HCT116 (cell line): ENCODE data around the gene PTPN12. TPM values are rescaled to one million over a fixed set of nuclear protein-coding genes. Genes with fewer than 3 reads are reported as not detected.

Experiments used
- ATAC-seq: fragments of 200-7000 bp; cut with Tn5 transposase; 2 replicates; pipeline ENCODE4 v1.9.1; 2020; ENCODE audit warnings: mild to moderate bottlenecking, moderate library complexity
- BruUV-seq: library from RNA; stranded (reverse); fragments of 400-500 nt; replicated peaks from 2 replicates; lab custom pipeline; 2021; lab: Mats Ljungman, UMichigan
- CTCF ChIA-PET: fragments of 300-600 bp; sonication (Branson Sonifier 250); formaldehyde crosslinking; loops from one replicate; lab custom pipeline; 2021; ENCODE audit warnings: antibody characterized with exemption; lab: Charles Lee
- POLR2A ChIA-PET: fragments of 300-600, 350-600 bp; sonication (Branson Sonifier 250); formaldehyde crosslinking; loops from one replicate; lab custom pipeline; 2021; ENCODE audit warnings: antibody characterized with exemption; lab: Charles Lee
- RAD21 ChIA-PET, 2 experiments: fragments of 300-600 bp; sonication (Branson Sonifier 250); formaldehyde crosslinking; loops; one replicate each; lab custom pipeline; 2023; ENCODE audit warnings: low total read pairs in 2 of 2; ENCODE audit not compliant: uncharacterized antibody in 2 of 2, unreplicated experiment in 2 of 2, low non-redundant PET in 1 of 2; lab: Charles Lee
- DNase-seq: peaks from one replicate; pipeline ENCODE4 v3.0.0-alpha.2; 2010; ENCODE audit warnings: low read depth, low spot score
- H2AFZ ChIP-seq: fragments of 200-600 bp; shearing (Covaris generic), sonication (generic); 2 replicates; pipeline ENCODE4 v1.6.1; 2017; ENCODE audit warnings: low read depth, mixed run types, mixed read lengths, antibody characterized with exemption, low read length; ENCODE audit not compliant: poor library complexity, severe bottlenecking
- H3K27ac ChIP-seq: 2 replicates; pipeline ENCODE4 v1.5.1; 2012; ENCODE audit warnings: low read depth, low read length
- H3K27me3 ChIP-seq: fragments of 200-600 bp; sonication (generic); 2 replicates; pipeline ENCODE4 v1.6.1; 2016; ENCODE audit warnings: mixed run types, low read length, mixed read lengths; ENCODE audit not compliant: insufficient read depth
- H3K36me3 ChIP-seq, 2 experiments: fragments of 200-500 bp in 1 of 2; fragments of 200-600 bp in 1 of 2; sonication (Bioruptor generic) in 1 of 2; sonication (generic) in 1 of 2; 2 replicates each; pipeline versions ENCODE4 v1.5.1 to v1.6.1; 2014 to 2016; ENCODE audit warnings: low read length in 2 of 2, inconsistent platforms in 1 of 2, mixed read lengths in 1 of 2, mixed run types in 1 of 2; ENCODE audit not compliant: insufficient read depth in 2 of 2, control insufficient read depth in 1 of 2
- H3K4me1 ChIP-seq, 2 experiments: fragments of 200-600 bp in 1 of 2; sonication (generic) in 1 of 2; 2 replicates each; pipeline versions ENCODE4 v1.5.1 to v1.6.1; 2012 to 2017; ENCODE audit warnings: low read length in 2 of 2, inconsistent platforms in 1 of 2, mild to moderate bottlenecking in 1 of 2, mixed read lengths in 1 of 2, mixed run types in 1 of 2, moderate library complexity in 1 of 2; ENCODE audit not compliant: insufficient read depth in 2 of 2, control insufficient read depth in 1 of 2
- H3K4me2 ChIP-seq: fragments of 200-600 bp; sonication (generic); 2 replicates; pipeline ENCODE4 v1.6.1; 2017; ENCODE audit warnings: mixed run types, low read length, mixed read lengths
- H3K4me3 ChIP-seq, 2 experiments: fragments of 200-600 bp in 1 of 2; sonication (generic) in 1 of 2; replicated peaks in 1 of 2; 2 replicates each; pipeline ENCODE4 v1.5.1; 2011 to 2016; ENCODE audit warnings: low read length in 2 of 2, control low read depth in 1 of 2, low read depth in 1 of 2, mild to moderate bottlenecking in 1 of 2, mixed read lengths in 1 of 2, mixed run types in 1 of 2
- H3K79me2 ChIP-seq: fragments of 200-600 bp; sonication (generic); 2 replicates; pipeline ENCODE4 v1.6.1; 2017; ENCODE audit warnings: mild to moderate bottlenecking, mixed run types, low read length, moderate library complexity, mixed read lengths; ENCODE audit not compliant: insufficient read depth
- H3K9ac ChIP-seq: fragments of 200-600 bp; sonication (generic); 2 replicates; pipeline ENCODE4 v1.6.1; 2016; ENCODE audit warnings: low read length, mixed read lengths
- H3K9me2 ChIP-seq: fragments of 200-600 bp; sonication (generic), shearing (Covaris generic); 2 replicates; pipeline ENCODE4 v1.6.1; 2017; ENCODE audit warnings: mixed run types, mild to moderate bottlenecking, moderate library complexity; ENCODE audit not compliant: insufficient read depth
- H3K9me3 ChIP-seq, 2 experiments: fragments of 200-500 bp in 1 of 2; fragments of 200-600 bp in 1 of 2; sonication (Bioruptor generic) in 1 of 2; sonication (generic) in 1 of 2; 2 replicates each; pipeline ENCODE4 v1.6.1; 2014 to 2017; ENCODE audit warnings: low read length in 2 of 2, mixed read lengths in 2 of 2, inconsistent platforms in 1 of 2, low read depth in 1 of 2, mild to moderate bottlenecking in 1 of 2, mixed run types in 1 of 2, moderate library complexity in 1 of 2; ENCODE audit not compliant: control insufficient read depth in 1 of 2, insufficient read depth in 1 of 2
- H4K20me1 ChIP-seq: fragments of 200-600 bp; sonication (generic), shearing (Covaris generic); 2 replicates; pipeline ENCODE4 v1.6.1; 2017; ENCODE audit warnings: mixed run types, mild to moderate bottlenecking, moderate library complexity; ENCODE audit not compliant: insufficient read depth
- CBX3 ChIP-seq: IDR thresholded peaks from 2 replicates; pipeline ENCODE4 v1.6.1; 2012; ENCODE audit warnings: low read depth
- CEBPB ChIP-seq: IDR thresholded peaks from 2 replicates; pipeline ENCODE4 v1.6.1; 2012; ENCODE audit warnings: low read depth
- EGR1 ChIP-seq: IDR thresholded peaks from 2 replicates; pipeline ENCODE4 v1.6.1; 2012; ENCODE audit warnings: low read depth
- EZH2phosphoT487 ChIP-seq: fragments of 200-600 bp; IDR thresholded peaks from 2 replicates; pipeline ENCODE4 v1.6.1; 2018; ENCODE audit warnings: antibody characterized with exemption, borderline replicate concordance
- MAX ChIP-seq: IDR thresholded peaks from 2 replicates; pipeline ENCODE4 v1.6.1; 2012
- POLR2A ChIP-seq: IDR thresholded peaks from 2 replicates; pipeline ENCODE4 v1.7.0; 2011; ENCODE audit warnings: borderline replicate concordance; ENCODE audit not compliant: insufficient read depth, insufficient read length; ENCODE audit errors: extremely low read depth
- RAD21 ChIP-seq: IDR thresholded peaks from 2 replicates; pipeline ENCODE4 v1.6.1; 2012; ENCODE audit warnings: low read depth, mild to moderate bottlenecking
- SIN3A ChIP-seq: IDR thresholded peaks from 2 replicates; pipeline ENCODE4 v1.6.1; 2012; ENCODE audit warnings: low read depth
- ZBTB33 ChIP-seq: IDR thresholded peaks from 2 replicates; pipeline ENCODE4 v1.6.1; 2011; ENCODE audit warnings: mild to moderate bottlenecking, low read length, moderate library complexity; ENCODE audit not compliant: insufficient replicate concordance; ENCODE audit errors: extremely low read depth
- intact Hi-C: fragments of 100-400 bp; cut with micrococcal nuclease; formaldehyde crosslinking; loops from 2 replicates; pipeline ENCODE4 v1.10.0; 2022
- total RNA-seq: library from RNA; stranded (reverse); gene quantifications from one replicate; pipeline ENCODE4 v1.2.1, GENCODE V29; 2021; ENCODE audit not compliant: unreplicated experiment
- TF ChIP-seq, protein P1 (sequence below): IDR thresholded peaks from 2 replicates; pipeline ENCODE4 v1.6.1; 2012; ENCODE audit warnings: low read depth

Gene PTPN12
- total RNA-seq, 1 experiment from 2014 or later, result 80.5 TPM

- RAD21 ChIA-PET, result no interaction called here
- H3K4me2 ChIP-seq, result no peak overlapping the region
- no peaks in the 10 kb centered on the region for H3K9me2 ChIP-seq
- ATAC-seq (no peak), DNase-seq (no peak)
- no peak overlapping the region for H3K27ac ChIP-seq
- H3K36me3 ChIP-seq, result peaks cover 0 to 2% of the 10 kb centered on the region in 2 experiments; a peak in 1 of 4 replicates
- intact Hi-C loops, result no loop called here
- POLR2A ChIA-PET, result no interaction called here
- H3K9me3 ChIP-seq, result no peaks in the 10 kb centered on the region
- no peaks in the 10 kb centered on the region for H3K4me1 ChIP-seq
- H3K9ac ChIP-seq, result no peak overlapping the region
- H3K4me3 ChIP-seq, result no peak overlapping the region
- BruUV-seq, result no TSS peak
- H3K27me3 ChIP-seq, result no peaks in the 10 kb centered on the region
- CTCF ChIA-PET, result no interaction called here
- no peaks in the 10 kb centered on the region for H4K20me1 ChIP-seq
- TF ChIP-seq, protein P1, sequence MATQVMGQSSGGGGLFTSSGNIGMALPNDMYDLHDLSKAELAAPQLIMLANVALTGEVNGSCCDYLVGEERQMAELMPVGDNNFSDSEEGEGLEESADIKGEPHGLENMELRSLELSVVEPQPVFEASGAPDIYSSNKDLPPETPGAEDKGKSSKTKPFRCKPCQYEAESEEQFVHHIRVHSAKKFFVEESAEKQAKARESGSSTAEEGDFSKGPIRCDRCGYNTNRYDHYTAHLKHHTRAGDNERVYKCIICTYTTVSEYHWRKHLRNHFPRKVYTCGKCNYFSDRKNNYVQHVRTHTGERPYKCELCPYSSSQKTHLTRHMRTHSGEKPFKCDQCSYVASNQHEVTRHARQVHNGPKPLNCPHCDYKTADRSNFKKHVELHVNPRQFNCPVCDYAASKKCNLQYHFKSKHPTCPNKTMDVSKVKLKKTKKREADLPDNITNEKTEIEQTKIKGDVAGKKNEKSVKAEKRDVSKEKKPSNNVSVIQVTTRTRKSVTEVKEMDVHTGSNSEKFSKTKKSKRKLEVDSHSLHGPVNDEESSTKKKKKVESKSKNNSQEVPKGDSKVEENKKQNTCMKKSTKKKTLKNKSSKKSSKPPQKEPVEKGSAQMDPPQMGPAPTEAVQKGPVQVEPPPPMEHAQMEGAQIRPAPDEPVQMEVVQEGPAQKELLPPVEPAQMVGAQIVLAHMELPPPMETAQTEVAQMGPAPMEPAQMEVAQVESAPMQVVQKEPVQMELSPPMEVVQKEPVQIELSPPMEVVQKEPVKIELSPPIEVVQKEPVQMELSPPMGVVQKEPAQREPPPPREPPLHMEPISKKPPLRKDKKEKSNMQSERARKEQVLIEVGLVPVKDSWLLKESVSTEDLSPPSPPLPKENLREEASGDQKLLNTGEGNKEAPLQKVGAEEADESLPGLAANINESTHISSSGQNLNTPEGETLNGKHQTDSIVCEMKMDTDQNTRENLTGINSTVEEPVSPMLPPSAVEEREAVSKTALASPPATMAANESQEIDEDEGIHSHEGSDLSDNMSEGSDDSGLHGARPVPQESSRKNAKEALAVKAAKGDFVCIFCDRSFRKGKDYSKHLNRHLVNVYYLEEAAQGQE, result no peak
- TF ChIP-seq EZH2phosphoT487 (no peak), RAD21 (no peak)
- H2AFZ ChIP-seq, result no peak overlapping the region
- no peaks in the 10 kb centered on the region for H3K79me2 ChIP-seq
Observed at GRCh38 chr7:77662869-77663268, 125.8 kb downstream of the PTPN12 start.

DNA sequence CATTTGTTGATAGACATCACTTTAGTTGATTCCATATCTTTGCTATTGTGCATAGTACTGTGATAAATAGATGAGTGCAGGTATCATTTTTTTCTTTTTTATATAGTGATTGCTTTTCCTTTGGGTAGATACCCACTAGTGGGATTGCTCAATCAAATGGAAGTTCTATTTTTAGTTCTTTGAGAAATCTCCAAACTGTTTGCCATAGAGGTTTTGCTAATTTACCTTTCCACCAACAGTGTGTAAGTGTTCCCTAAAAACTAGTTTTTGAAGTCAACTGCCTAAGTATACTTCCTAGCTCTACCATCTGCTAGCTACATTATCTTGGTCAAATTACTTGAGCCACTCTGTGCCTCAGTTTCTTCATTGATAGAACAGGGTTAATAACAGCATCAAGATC is 127.6 kb downstream of the PTPN12 start:
- ATAC-seq, result no peak
- no peak for TF ChIP-seq EGR1
- no peak for TF ChIP-seq ZBTB33
- TF ChIP-seq MAX, result no peak
- TF ChIP-seq CEBPB, result no peak
- TF ChIP-seq CBX3, result no peak
- TF ChIP-seq SIN3A, result no peak
- TF ChIP-seq, protein P1, result no peak
- TF ChIP-seq POLR2A, result no peak

More for the DNA sequence above, 127.6 kb downstream of the PTPN12 start:
- no peaks in the 10 kb centered on the region for H4K20me1 ChIP-seq
- no TSS peak for BruUV-seq
- H3K27ac ChIP-seq, result no peak overlapping the region
- DNase-seq, result no peak
- H3K27me3 ChIP-seq, result no peaks in the 10 kb centered on the region
- ChIA-PET CTCF (interaction anchor here (1.0 to 1.2 kb wide), 2 partner anchors 13 kb away, joined by 3 to 5 read pairs; no protein-coding TSS in a partner anchor), RAD21 (no interaction called here), POLR2A (no interaction called here)
- intact Hi-C loops, result no loop called here
- H2AFZ ChIP-seq, result no peak overlapping the region
- no peaks in the 10 kb centered on the region for H3K79me2 ChIP-seq
- no peaks in the 10 kb centered on the region for H3K9me2 ChIP-seq
- H3K4me2 ChIP-seq, result no peak overlapping the region
- no peaks in the 10 kb centered on the region for H3K4me1 ChIP-seq
- H3K36me3 ChIP-seq, result peaks cover 0 to 2% of the 10 kb centered on the region in 2 experiments; a peak in 1 of 4 replicates
- H3K9me3 ChIP-seq, result no peaks in the 10 kb centered on the region
- no peak overlapping the region for H3K4me3 ChIP-seq
- H3K9ac ChIP-seq, result no peak overlapping the region
